B cell (primary cell): ENCODE results near the gene ARHGAP29. TPM values are rescaled to one million over a fixed set of nuclear protein-coding genes. Genes with fewer than 3 reads are reported as not detected.

Experiments used
- ATAC-seq: fragments of 200-7000 bp; cut with Tn5 transposase; one replicate; pipeline ENCODE4 v1.10.0; 2021; ENCODE audit warnings: low read depth, mild to moderate bottlenecking, moderate number of reproducible peaks, moderate library complexity
- CTCF ChIA-PET: fragments of 350-600 bp; sonication (Branson Sonifier 250); formaldehyde crosslinking; loops from one replicate; lab custom pipeline; 2021; ENCODE audit warnings: antibody characterized with exemption, inconsistent platforms; lab: Charles Lee
- POLR2A ChIA-PET: fragments of 350-600 bp; sonication (Branson Sonifier 250); formaldehyde crosslinking; loops from one replicate; lab custom pipeline; 2021; ENCODE audit warnings: antibody characterized with exemption; lab: Charles Lee
- DNase-seq: peaks from one replicate; pipeline ENCODE4 v3.0.0; 2013
- H2AFZ ChIP-seq: 2 replicates; pipeline ENCODE4 v1.6.1; 2012; ENCODE audit warnings: mild to moderate bottlenecking, low read depth, low read length; ENCODE audit not compliant: insufficient read depth, poor library complexity, severe bottlenecking
- H3K27ac ChIP-seq, 2 donors: 1 replicate in 1 of 2; 2 replicates in 1 of 2; pipeline ENCODE4 v1.5.1; 2012 to 2013; ENCODE audit warnings: low read length in 2 of 2, mild to moderate bottlenecking in 2 of 2, moderate library complexity in 1 of 2
- H3K27me3 ChIP-seq, 4 experiments: fragments of 200-600 bp in 1 of 4; sonication (generic) in 1 of 4; replicated peaks in 1 of 4; 1 replicate in 2 of 4; 2 replicates in 2 of 4; pipeline versions ENCODE4 v1.6.1 to v1.7.0; 2013 to 2016; ENCODE audit warnings: low read length in 3 of 4, mild to moderate bottlenecking in 2 of 4, mixed read lengths in 1 of 4, moderate library complexity in 1 of 4; ENCODE audit not compliant: insufficient read depth in 4 of 4, control insufficient read depth in 3 of 4; ENCODE audit errors: control extremely low read depth in 1 of 4
- H3K36me3 ChIP-seq, 2 experiments: replicated peaks in 1 of 2; 1 replicate in 1 of 2; 2 replicates in 1 of 2; pipeline versions ENCODE4 v1.6.1 to v1.7.1; 2013; ENCODE audit warnings: low read length in 1 of 2; ENCODE audit not compliant: insufficient read depth in 2 of 2, control insufficient read depth in 1 of 2; ENCODE audit errors: control extremely low read depth in 1 of 2, extremely low read depth in 1 of 2
- H3K4me1 ChIP-seq, 2 donors: fragments of 200-600 bp in 1 of 2; sonication (generic) in 1 of 2; 1 replicate in 1 of 2; 2 replicates in 1 of 2; pipeline versions ENCODE4 v1.5.1 to v1.6.1; 2013 to 2017; ENCODE audit warnings: low read length in 2 of 2; ENCODE audit not compliant: control insufficient read depth in 2 of 2, insufficient read depth in 2 of 2
- H3K4me2 ChIP-seq: replicated peaks from 2 replicates; pipeline ENCODE3; 2012; ENCODE audit warnings: mild to moderate bottlenecking, low read depth, low read length; ENCODE audit not compliant: poor library complexity, severe bottlenecking
- H3K4me3 ChIP-seq, 5 experiments: fragments of 200-600 bp in 1 of 5; sonication (generic) in 1 of 5; 1 replicate in 3 of 5; 2 replicates in 2 of 5; pipeline versions ENCODE4 v1.5.1 to v1.7.0; 2011 to 2016; ENCODE audit warnings: low read length in 4 of 5, mild to moderate bottlenecking in 4 of 5, low read depth in 2 of 5, control low read depth in 1 of 5, moderate library complexity in 1 of 5; ENCODE audit not compliant: insufficient read depth in 1 of 5; ENCODE audit errors: control extremely low read depth in 1 of 5, extremely low read depth in 1 of 5
- H3K79me2 ChIP-seq: fragments of 200-600 bp; sonication (generic); one replicate; pipeline ENCODE4 v1.6.0; 2016; ENCODE audit warnings: low read length; ENCODE audit not compliant: control insufficient read depth, insufficient read depth
- H3K9ac ChIP-seq: fragments of 200-600 bp; sonication (generic); 2 replicates; pipeline ENCODE4 v1.6.1; 2017; ENCODE audit warnings: mild to moderate bottlenecking, low read length, moderate library complexity
- H3K9me3 ChIP-seq, 3 donors: one replicate each; pipeline versions ENCODE4 v1.6.1 to v1.7.1; 2013; ENCODE audit warnings: low read length in 2 of 3; ENCODE audit not compliant: control insufficient read depth in 2 of 3, insufficient read depth in 1 of 3; ENCODE audit errors: control extremely low read depth in 1 of 3
- H4K20me1 ChIP-seq: 2 replicates; pipeline ENCODE4 v1.6.0; 2012; ENCODE audit warnings: mild to moderate bottlenecking, low read length; ENCODE audit not compliant: insufficient read depth, control insufficient read depth, poor library complexity, severe bottlenecking
- H3K27ac Mint-ChIP-seq: one replicate; pipeline ENCODE4 v1.8.0; 2021; ENCODE audit warnings: mixed read lengths
- H3K27me3 Mint-ChIP-seq: one replicate; pipeline ENCODE4 v1.8.0; 2021; ENCODE audit warnings: mixed read lengths
- H3K4me1 Mint-ChIP-seq: one replicate; pipeline ENCODE4 v1.8.0; 2021; ENCODE audit warnings: mixed read lengths
- H3K4me3 Mint-ChIP-seq: one replicate; pipeline ENCODE4 v1.8.0; 2021; ENCODE audit warnings: mixed read lengths
- H3K9me3 Mint-ChIP-seq: one replicate; pipeline ENCODE4 v1.8.0; 2022; ENCODE audit warnings: mixed read lengths; ENCODE audit not compliant: insufficient read depth
- EZH2 ChIP-seq: IDR thresholded peaks from 2 replicates; pipeline ENCODE4 v1.6.1; 2012; ENCODE audit warnings: borderline replicate concordance, low read depth, mild to moderate bottlenecking, moderate library complexity, low read length; ENCODE audit not compliant: insufficient read depth, poor library complexity, severe bottlenecking
- WGBS: methylation state at CpG from one replicate; pipeline ENCODE4 v1.1.5; 2013; ENCODE audit warnings: missing lambda C conversion rate; ENCODE audit not compliant: insufficient coverage; 5-methylcytosine and 5-hydroxymethylcytosine counted together
- intact Hi-C: fragments of 100-400 bp; cut with micrococcal nuclease; formaldehyde crosslinking; loops from one replicate; pipeline ENCODE4 v1.10.0; 2022
- polyA plus RNA-seq: library from polyadenylated mRNA; depleted of rRNA; stranded (reverse); fragments of >200 nt; gene quantifications from 2 replicates; pipeline ENCODE4 v1.2.3, GENCODE V29; 2012
- total RNA-seq, 2 donors: library from RNA; stranded (reverse); fragments of 120-200 nt in 1 of 2; gene quantifications; 1 replicate in 1 of 2; 2 replicates in 1 of 2; pipeline versions ENCODE4 v1.2.3 to v1.2.4, GENCODE V29; 2013 to 2022
- TF ChIP-seq, protein P1 (sequence below): fragments of 200-600 bp; IDR thresholded peaks from one replicate; pipeline ENCODE4 v1.8.0; 2022; ENCODE audit warnings: antibody characterized with exemption, mild to moderate bottlenecking

ARHGAP29 gene
- total and polyA plus RNA-seq, 2 donors (not counting 1 experiment from before 2014, with no cell fraction given), result not detected

DNA sequence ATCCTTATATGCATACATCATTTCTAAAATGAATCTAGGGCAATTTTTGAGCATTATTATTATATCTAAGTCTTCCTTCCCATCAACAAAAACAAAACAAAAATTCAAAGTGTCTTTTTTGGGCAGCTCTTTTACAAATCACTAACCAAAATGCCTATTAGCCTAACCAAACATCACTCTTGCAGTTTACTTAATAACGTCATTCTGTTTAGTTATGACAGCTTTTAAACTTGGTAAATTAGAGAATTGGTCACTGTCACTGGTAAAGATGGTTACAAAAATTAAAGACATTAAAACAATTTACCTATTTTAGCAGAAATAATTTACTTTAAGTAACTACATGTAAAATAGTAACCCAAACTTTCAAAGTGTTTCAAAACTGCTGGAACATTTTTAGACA lies 2.8 kb downstream of the ARHGAP29 start:
- H3K9ac ChIP-seq, result no peak overlapping the region
- peaks cover 0 to 14% (median 0%) of the 10 kb centered on the region in 3 donors for H3K9me3 ChIP-seq
- Mint-ChIP-seq H3K9me3 (peaks cover 2% of the 10 kb centered on the region), H3K27me3 (peaks cover 57% of the 10 kb centered on the region), H3K27ac (no peak overlapping the region), H3K4me1 (peaks cover 9% of the 10 kb centered on the region), H3K4me3 (no peak overlapping the region)
- H3K4me2 ChIP-seq, result no peak overlapping the region
- POLR2A ChIA-PET, result no interaction called here
- DNase-seq, result no peak
- CTCF ChIA-PET, result no interaction called here
- H3K36me3 ChIP-seq, result no peaks in the 10 kb centered on the region
- intact Hi-C loops, result no loop called here
- H3K27ac ChIP-seq, result no peak overlapping the region
- no peak overlapping the region for H2AFZ ChIP-seq
- no peaks in the 10 kb centered on the region for H4K20me1 ChIP-seq
- no peak overlapping the region for H3K4me3 ChIP-seq
- peaks cover 0 to 40% (median 31%) of the 10 kb centered on the region in 4 experiments for H3K27me3 ChIP-seq
- no peak for TF ChIP-seq EZH2
- TF ChIP-seq, protein P1, sequence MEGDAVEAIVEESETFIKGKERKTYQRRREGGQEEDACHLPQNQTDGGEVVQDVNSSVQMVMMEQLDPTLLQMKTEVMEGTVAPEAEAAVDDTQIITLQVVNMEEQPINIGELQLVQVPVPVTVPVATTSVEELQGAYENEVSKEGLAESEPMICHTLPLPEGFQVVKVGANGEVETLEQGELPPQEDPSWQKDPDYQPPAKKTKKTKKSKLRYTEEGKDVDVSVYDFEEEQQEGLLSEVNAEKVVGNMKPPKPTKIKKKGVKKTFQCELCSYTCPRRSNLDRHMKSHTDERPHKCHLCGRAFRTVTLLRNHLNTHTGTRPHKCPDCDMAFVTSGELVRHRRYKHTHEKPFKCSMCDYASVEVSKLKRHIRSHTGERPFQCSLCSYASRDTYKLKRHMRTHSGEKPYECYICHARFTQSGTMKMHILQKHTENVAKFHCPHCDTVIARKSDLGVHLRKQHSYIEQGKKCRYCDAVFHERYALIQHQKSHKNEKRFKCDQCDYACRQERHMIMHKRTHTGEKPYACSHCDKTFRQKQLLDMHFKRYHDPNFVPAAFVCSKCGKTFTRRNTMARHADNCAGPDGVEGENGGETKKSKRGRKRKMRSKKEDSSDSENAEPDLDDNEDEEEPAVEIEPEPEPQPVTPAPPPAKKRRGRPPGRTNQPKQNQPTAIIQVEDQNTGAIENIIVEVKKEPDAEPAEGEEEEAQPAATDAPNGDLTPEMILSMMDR, result no peak
- no peak for ATAC-seq
- no peaks in the 10 kb centered on the region for H3K79me2 ChIP-seq
- peaks cover 13 to 24% of the 10 kb centered on the region in 2 donors for H3K4me1 ChIP-seq
- WGBS, result no CpG with 5 or more reads among the region's 1 CpG

- H3K9me3 ChIP-seq, result peaks cover 0 to 4% (median 0%) of the 10 kb centered on the region in 3 donors
- H3K79me2 ChIP-seq, result no peaks in the 10 kb centered on the region
- H3K36me3 ChIP-seq, result no peaks in the 10 kb centered on the region
- CTCF ChIA-PET, result no interaction called here
- POLR2A ChIA-PET, result no interaction called here
- H3K27ac Mint-ChIP-seq, result no peak overlapping the region
- no peak overlapping the region for H3K4me3 Mint-ChIP-seq
- DNase-seq, result no peak
- no peak overlapping the region for H3K4me3 ChIP-seq
- H3K27me3 Mint-ChIP-seq, result peaks cover 41% of the 10 kb centered on the region
- H3K9ac ChIP-seq, result no peak overlapping the region
- intact Hi-C loops, result no loop called here
- H3K4me2 ChIP-seq, result no peak overlapping the region
- peaks cover 2% of the 10 kb centered on the region for H3K9me3 Mint-ChIP-seq
- no peak overlapping the region for H3K27ac ChIP-seq
- no CpG with 5 or more reads among the region's 1 CpG for WGBS
- no peak for ATAC-seq
- H2AFZ ChIP-seq, result no peak overlapping the region
- no peak for TF ChIP-seq EZH2
- TF ChIP-seq, protein P1, result no peak
- peaks cover 0 to 35% (median 18%) of the 10 kb centered on the region in 4 experiments for H3K27me3 ChIP-seq
- H3K4me1 Mint-ChIP-seq, result peaks cover 9% of the 10 kb centered on the region
- H3K4me1 ChIP-seq, result peaks cover 7 to 12% of the 10 kb centered on the region in 2 donors
- no peaks in the 10 kb centered on the region for H4K20me1 ChIP-seq
Measured at GRCh38 chr1:94231746-94232145, 5.6 kb downstream of the ARHGAP29 start.
